H9 (cell line): ENCODE data around the gene CD2. TPM values are rescaled to one million over a fixed set of nuclear protein-coding genes. Genes with fewer than 3 reads are reported as not detected.

Experiments
- DNase-seq: peaks from one replicate; pipeline ENCODE4 v3.0.0-alpha.2; 2017
- H2AFZ ChIP-seq: one replicate; pipeline ENCODE4 v1.6.1; 2013; ENCODE audit warnings: mild to moderate bottlenecking, low read length, control low read depth, moderate library complexity
- H2AK5ac ChIP-seq: 2 replicates; pipeline ENCODE4 v1.6.1; 2013; ENCODE audit warnings: low read length, control low read depth, mixed read lengths; ENCODE audit not compliant: insufficient read length
- H2BK120ac ChIP-seq: one replicate; pipeline ENCODE4 v1.6.1; 2013; ENCODE audit warnings: low read depth, mild to moderate bottlenecking, low read length, control low read depth, inconsistent platforms; ENCODE audit not compliant: poor library complexity, severe bottlenecking
- H2BK12ac ChIP-seq: 2 replicates; pipeline ENCODE4 v1.6.1; 2013; ENCODE audit warnings: low read length, control low read depth, mixed read lengths, low read depth; ENCODE audit not compliant: insufficient read length
- H2BK15ac ChIP-seq: 2 replicates; pipeline ENCODE4 v1.6.1; 2013; ENCODE audit warnings: low read depth, low read length, control low read depth
- H2BK20ac ChIP-seq: one replicate; pipeline ENCODE4 v1.6.1; 2013; ENCODE audit warnings: low read depth, mild to moderate bottlenecking, low read length, control low read depth, inconsistent platforms; ENCODE audit not compliant: poor library complexity, severe bottlenecking
- H2BK5ac ChIP-seq: 2 replicates; pipeline ENCODE4 v1.6.1; 2013; ENCODE audit warnings: low read length, control low read depth, mixed read lengths; ENCODE audit not compliant: insufficient read length
- H3K14ac ChIP-seq: 2 replicates; pipeline ENCODE4 v1.6.1; 2013; ENCODE audit warnings: low read length, control low read depth; ENCODE audit not compliant: insufficient read depth
- H3K18ac ChIP-seq: 2 replicates; pipeline ENCODE4 v1.6.1; 2013; ENCODE audit warnings: low read depth, mild to moderate bottlenecking, mixed read lengths, low read length, control low read depth; ENCODE audit not compliant: insufficient read length
- H3K23ac ChIP-seq: 2 replicates; pipeline ENCODE4 v1.6.1; 2013; ENCODE audit warnings: low read length, control low read depth, mixed read lengths, low read depth; ENCODE audit not compliant: insufficient read length
- H3K23me2 ChIP-seq: 2 replicates; pipeline ENCODE4 v1.6.1; 2013; ENCODE audit warnings: low read depth, mild to moderate bottlenecking, mixed read lengths, low read length, control low read depth; ENCODE audit not compliant: insufficient read length, poor library complexity, severe bottlenecking
- H3K27ac ChIP-seq: 2 replicates; pipeline ENCODE4 v1.5.1; 2013; ENCODE audit warnings: low read length, control low read depth, mixed read lengths, low read depth; ENCODE audit not compliant: insufficient read length
- H3K27me3 ChIP-seq: 2 replicates; pipeline ENCODE4 v1.6.1; 2013; ENCODE audit warnings: low read length, control low read depth, inconsistent platforms; ENCODE audit not compliant: insufficient read depth
- H3K4ac ChIP-seq: 2 replicates; pipeline ENCODE4 v1.6.1; 2013; ENCODE audit warnings: low read depth, mild to moderate bottlenecking, control low read depth, inconsistent platforms, low read length, moderate library complexity
- H3K4me1 ChIP-seq: 2 replicates; pipeline ENCODE4 v1.6.1; 2013; ENCODE audit warnings: low read length, control low read depth, inconsistent platforms; ENCODE audit not compliant: insufficient read depth
- H3K4me2 ChIP-seq: 2 replicates; pipeline ENCODE4 v1.6.1; 2013; ENCODE audit warnings: low read length, control low read depth, mixed read lengths; ENCODE audit not compliant: insufficient read length, insufficient read depth
- H3K56ac ChIP-seq: 2 replicates; pipeline ENCODE4 v1.6.1; 2013; ENCODE audit warnings: low read depth, mild to moderate bottlenecking, mixed read lengths, low read length, control low read depth; ENCODE audit not compliant: insufficient read length
- H3K79me1 ChIP-seq: 2 replicates; pipeline ENCODE4 v1.6.1; 2013; ENCODE audit warnings: low read depth, mild to moderate bottlenecking, moderate library complexity, low read length, control low read depth, inconsistent platforms; ENCODE audit not compliant: insufficient read depth, poor library complexity, severe bottlenecking
- H3K79me2 ChIP-seq: 2 replicates; pipeline ENCODE4 v1.6.1; 2013; ENCODE audit warnings: low read length, control low read depth, inconsistent platforms; ENCODE audit not compliant: insufficient read depth
- H3K9ac ChIP-seq: 2 replicates; pipeline ENCODE4 v1.6.1; 2013; ENCODE audit warnings: low read length, control low read depth, mixed read lengths; ENCODE audit not compliant: insufficient read length; ENCODE audit errors: extremely low read depth
- H3K9me3 ChIP-seq: one replicate; pipeline ENCODE4 v1.6.1; 2013; ENCODE audit warnings: low read depth, low read length, inconsistent platforms; ENCODE audit not compliant: control insufficient read depth
- H3T11ph ChIP-seq: one replicate; pipeline ENCODE4 v1.6.1; 2013; ENCODE audit warnings: mild to moderate bottlenecking, low read length, control low read depth, inconsistent platforms
- H4K20me1 ChIP-seq: one replicate; pipeline ENCODE4 v1.6.1; 2013; ENCODE audit not compliant: control insufficient read depth, insufficient read length, insufficient read depth
- H4K5ac ChIP-seq: 2 replicates; pipeline ENCODE4 v1.6.1; 2013; ENCODE audit warnings: low read depth, mild to moderate bottlenecking, mixed read lengths, low read length, control low read depth; ENCODE audit not compliant: insufficient read length
- H4K8ac ChIP-seq: replicated peaks from 2 replicates; pipeline ENCODE4 v1.6.1; 2013; ENCODE audit warnings: low read length, control low read depth, mixed read lengths, low read depth; ENCODE audit not compliant: insufficient read length
- H4K91ac ChIP-seq: 2 replicates; pipeline ENCODE4 v1.6.1; 2013; ENCODE audit warnings: low read depth, mild to moderate bottlenecking, moderate library complexity, mixed read lengths, low read length, control low read depth; ENCODE audit not compliant: insufficient read length
- H3K27ac Mint-ChIP-seq, 3 experiments: 2 replicates in 2 of 3; 3 replicates in 1 of 3; pipeline ENCODE4 v1.8.0; 2020 to 2021; ENCODE audit warnings: mixed read lengths in 3 of 3, mild to moderate bottlenecking in 1 of 3, moderate library complexity in 1 of 3
- H3K27me3 Mint-ChIP-seq: 2 replicates; pipeline ENCODE4 v1.8.0; 2021; ENCODE audit warnings: low read depth, mild to moderate bottlenecking, moderate library complexity, mixed read lengths
- H3K36me3 Mint-ChIP-seq, 3 experiments: 2 replicates in 2 of 3; 3 replicates in 1 of 3; pipeline ENCODE4 v1.8.0; 2020 to 2021; ENCODE audit warnings: low read depth in 3 of 3, mixed read lengths in 3 of 3; ENCODE audit not compliant: insufficient read depth in 1 of 3
- H3K4me1 Mint-ChIP-seq, 2 experiments: 2 replicates each; pipeline ENCODE4 v1.8.0; 2020; ENCODE audit warnings: mixed read lengths in 2 of 2
- H3K4me3 Mint-ChIP-seq, 2 experiments: 2 replicates in 1 of 2; 3 replicates in 1 of 2; pipeline ENCODE4 v1.8.0; 2020 to 2021; ENCODE audit warnings: mild to moderate bottlenecking in 2 of 2, mixed read lengths in 2 of 2, moderate library complexity in 1 of 2
- H3K9me3 Mint-ChIP-seq, 2 experiments: 2 replicates in 1 of 2; 3 replicates in 1 of 2; pipeline ENCODE4 v1.8.0; 2020; ENCODE audit warnings: mild to moderate bottlenecking in 2 of 2, mixed read lengths in 2 of 2, moderate library complexity in 1 of 2
- CTCF ChIP-seq: fragments of 200-600 bp; sonication (generic); conservative IDR thresholded peaks from 3 replicates; pipeline ENCODE4 v1.8.0; 2021; ENCODE audit warnings: antibody characterized with exemption, mild to moderate bottlenecking
- WGBS: extraction: QIAGEN DNeasy Blood & Tissue Kit; methylation state at CpG from one replicate; pipeline ENCODE4 v1.1.7; 2013; ENCODE audit warnings: missing lambda C conversion rate, low lambda C conversion rate, mixed read lengths; ENCODE audit not compliant: insufficient read length; ENCODE audit errors: extremely low coverage; 5-methylcytosine and 5-hydroxymethylcytosine counted together
- total RNA-seq: library from RNA; stranded (reverse); gene quantifications from 2 replicates; pipeline ENCODE4 v1.2.1, GENCODE V29; 2021

CD2 gene
- total RNA-seq, 1 experiment from 2014 or later, result not detected

DNA sequence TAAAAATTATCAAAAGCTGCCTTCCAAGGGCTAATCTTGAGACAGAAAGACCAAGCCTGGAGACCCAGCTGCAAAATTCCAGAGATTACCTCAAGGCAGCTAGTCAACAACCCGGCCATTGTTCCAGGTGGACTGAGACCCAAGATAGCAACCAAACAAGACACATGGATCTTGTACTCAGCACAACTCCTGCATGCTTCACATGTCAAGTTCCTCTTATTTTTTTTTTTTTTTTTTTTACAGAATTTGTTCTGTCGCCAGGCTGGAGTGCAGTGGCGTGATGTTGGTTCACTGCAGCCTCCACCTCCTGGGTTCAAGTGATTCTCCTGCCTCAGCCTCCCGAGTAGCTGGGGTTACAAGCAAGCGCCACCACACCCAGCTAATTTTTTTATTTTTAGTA lies 40.1 kb downstream of the CD2 start:
- 0 out of 2 replicates have a peak, but pooled peaks cover 2% of the 10 kb centered on the region for H3K27me3 Mint-ChIP-seq
- no peak overlapping the region for H2BK12ac ChIP-seq
- H3K79me1 ChIP-seq, result no peaks in the 10 kb centered on the region
- no peaks in the 10 kb centered on the region; a peak in 2 of 7 replicates for H3K36me3 Mint-ChIP-seq
- no peak overlapping the region for H2AFZ ChIP-seq
- no peaks in the 10 kb centered on the region for H3K9me3 ChIP-seq
- H3K27ac ChIP-seq, result no peak overlapping the region
- H2BK20ac ChIP-seq, result no peak overlapping the region
- H3K23me2 ChIP-seq, result no peaks in the 10 kb centered on the region
- no peak overlapping the region for H3K9ac ChIP-seq
- no peaks in the 10 kb centered on the region for H4K20me1 ChIP-seq
- H3K27ac Mint-ChIP-seq, result no peak overlapping the region; a peak in 1 of 7 replicates
- no peak for TF ChIP-seq CTCF
- no peak overlapping the region for H2BK120ac ChIP-seq
- no peak overlapping the region for H2BK15ac ChIP-seq
- H3K9me3 Mint-ChIP-seq, result no peaks in the 10 kb centered on the region
- peaks cover 18 to 19% of the 10 kb centered on the region in 2 experiments for H3K4me1 Mint-ChIP-seq
- WGBS, result no CpG with 5 or more reads among the region's 5 CpGs
- H4K5ac ChIP-seq, result no peak overlapping the region
- no peak overlapping the region for H4K91ac ChIP-seq
- no peak overlapping the region for H4K8ac ChIP-seq
- no peaks in the 10 kb centered on the region for H3K79me2 ChIP-seq
- H3K14ac ChIP-seq, result no peak overlapping the region
- H3K4me2 ChIP-seq, result no peak overlapping the region
- H3K4ac ChIP-seq, result no peak overlapping the region
- H3K18ac ChIP-seq, result no peak overlapping the region
- no peak for DNase-seq
- H3K56ac ChIP-seq, result no peak overlapping the region
- H2BK5ac ChIP-seq, result no peak overlapping the region
- H2AK5ac ChIP-seq, result no peak overlapping the region
- no peaks in the 10 kb centered on the region for H3K27me3 ChIP-seq
- no peak overlapping the region for H3K23ac ChIP-seq
- peaks cover 4% of the 10 kb centered on the region for H3K4me1 ChIP-seq
- H3K4me3 Mint-ChIP-seq, result no peak overlapping the region
- no peak overlapping the region for H3T11ph ChIP-seq
